Activated gamma-delta T cell treated with anti-CD3 and anti-CD28 coated beads, Interleukin-2, amount 50 U/mL, for 16 hours (primary cell): ENCODE results near the gene CRYGN.

Experiments
- DNase-seq: peaks from one replicate; pipeline ENCODE4 v3.0.0-alpha.2; 2020; ENCODE audit warnings: low read depth

The CRYGN gene

GRCh38 chr7:151459726-151460473, 20.0 kb upstream of the CRYGN start:
- DNase-seq: no peak

- no peak for DNase-seq
Observed at GRCh38 chr7:151457534-151457933, 17.6 kb upstream of the CRYGN start.

GRCh38 chr7:151456782-151457181, 16.8 kb upstream of the CRYGN start:
- no peak for DNase-seq

DNA sequence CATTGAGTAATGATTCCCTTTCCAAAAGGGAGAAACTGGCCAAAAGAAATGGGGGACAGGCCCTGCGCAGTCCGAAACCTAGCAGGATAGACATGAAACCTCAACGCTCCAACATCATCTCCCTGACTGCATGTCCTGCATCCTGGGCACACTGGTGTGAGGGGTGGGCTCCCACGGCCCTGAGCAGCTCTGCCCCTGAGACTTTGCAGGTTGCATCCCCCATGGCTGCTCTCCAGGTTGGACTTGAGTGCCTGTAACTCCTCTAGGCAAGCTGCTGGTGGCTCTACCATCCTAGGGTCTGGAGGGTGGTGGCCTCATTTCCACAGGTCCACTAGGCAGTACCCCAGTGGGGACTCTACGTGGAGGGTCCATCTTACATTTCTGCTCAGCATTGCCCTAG, 16.3 kb upstream of the CRYGN start:
- DNase-seq: no peak

GRCh38 chr7:151455690-151456089, 15.7 kb upstream of the CRYGN start:
- DNase-seq: no peak

GRCh38 chr7:151454932-151455530, 15.1 kb upstream of the CRYGN start:
- no peak for DNase-seq

- no peak for DNase-seq
Observed at GRCh38 chr7:151454305-151454704, 14.4 kb upstream of the CRYGN start.

GRCh38 chr7:151453326-151453791, 13.4 kb upstream of the CRYGN start:
- DNase-seq: no peak

DNA sequence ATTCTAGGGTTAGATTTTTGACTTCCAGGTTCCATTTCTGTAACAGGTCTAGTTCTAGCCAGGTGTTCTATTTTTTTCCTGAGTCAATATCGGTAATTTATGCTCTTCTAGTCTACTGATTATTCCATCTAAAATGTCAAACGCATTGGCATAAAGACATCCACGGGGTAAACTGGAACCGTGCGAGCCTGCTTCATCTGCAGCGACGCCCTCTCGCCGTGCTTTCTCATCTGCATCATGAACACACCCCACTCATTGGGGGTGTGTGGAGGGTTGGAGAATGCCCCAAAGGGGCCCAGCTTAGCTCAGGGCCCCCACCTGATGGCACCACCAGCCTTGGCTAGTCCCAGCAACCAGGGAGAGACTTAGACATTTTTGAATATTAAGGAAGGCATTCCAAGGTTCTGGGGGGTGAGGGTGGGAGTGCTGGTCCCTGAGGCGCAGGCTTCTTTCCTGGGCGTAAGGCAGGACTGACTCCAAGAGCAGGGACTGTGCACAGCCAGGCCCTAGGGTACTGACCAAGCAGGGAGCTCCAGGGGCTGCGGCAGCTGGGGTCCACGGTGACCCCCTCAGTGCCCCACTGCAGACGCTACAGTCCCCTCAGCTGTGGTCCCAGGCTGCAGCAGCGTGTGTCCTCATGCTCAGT, 12.9 kb upstream of the CRYGN start:
- DNase-seq: no peak

GRCh38 chr7:151451626-151452571, 12.0 kb upstream of the CRYGN start:
- DNase-seq: no peak

DNA sequence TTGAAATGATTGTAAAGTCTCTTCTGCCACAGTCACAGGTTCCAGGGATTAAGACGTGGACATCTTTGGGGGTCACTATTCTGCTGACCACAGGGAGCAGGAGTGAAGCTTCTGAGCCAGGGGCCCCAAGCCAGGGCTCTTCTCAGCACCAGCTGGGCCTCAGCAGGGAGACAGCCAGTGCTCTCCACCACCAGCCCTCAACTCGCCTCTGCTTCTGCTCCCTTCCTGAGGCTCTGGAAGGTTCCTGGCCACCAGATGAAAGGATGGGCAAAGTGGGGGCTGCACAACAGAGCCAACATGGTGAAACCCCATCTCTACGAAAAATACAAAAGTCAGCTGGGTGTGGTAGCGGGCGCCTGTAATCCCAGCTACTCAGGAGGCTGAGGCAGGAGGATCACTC, 11.2 kb upstream of the CRYGN start:
- no peak for DNase-seq

- no peak for DNase-seq
Observed at GRCh38 chr7:151449990-151450389, 10.0 kb upstream of the CRYGN start.

DNA sequence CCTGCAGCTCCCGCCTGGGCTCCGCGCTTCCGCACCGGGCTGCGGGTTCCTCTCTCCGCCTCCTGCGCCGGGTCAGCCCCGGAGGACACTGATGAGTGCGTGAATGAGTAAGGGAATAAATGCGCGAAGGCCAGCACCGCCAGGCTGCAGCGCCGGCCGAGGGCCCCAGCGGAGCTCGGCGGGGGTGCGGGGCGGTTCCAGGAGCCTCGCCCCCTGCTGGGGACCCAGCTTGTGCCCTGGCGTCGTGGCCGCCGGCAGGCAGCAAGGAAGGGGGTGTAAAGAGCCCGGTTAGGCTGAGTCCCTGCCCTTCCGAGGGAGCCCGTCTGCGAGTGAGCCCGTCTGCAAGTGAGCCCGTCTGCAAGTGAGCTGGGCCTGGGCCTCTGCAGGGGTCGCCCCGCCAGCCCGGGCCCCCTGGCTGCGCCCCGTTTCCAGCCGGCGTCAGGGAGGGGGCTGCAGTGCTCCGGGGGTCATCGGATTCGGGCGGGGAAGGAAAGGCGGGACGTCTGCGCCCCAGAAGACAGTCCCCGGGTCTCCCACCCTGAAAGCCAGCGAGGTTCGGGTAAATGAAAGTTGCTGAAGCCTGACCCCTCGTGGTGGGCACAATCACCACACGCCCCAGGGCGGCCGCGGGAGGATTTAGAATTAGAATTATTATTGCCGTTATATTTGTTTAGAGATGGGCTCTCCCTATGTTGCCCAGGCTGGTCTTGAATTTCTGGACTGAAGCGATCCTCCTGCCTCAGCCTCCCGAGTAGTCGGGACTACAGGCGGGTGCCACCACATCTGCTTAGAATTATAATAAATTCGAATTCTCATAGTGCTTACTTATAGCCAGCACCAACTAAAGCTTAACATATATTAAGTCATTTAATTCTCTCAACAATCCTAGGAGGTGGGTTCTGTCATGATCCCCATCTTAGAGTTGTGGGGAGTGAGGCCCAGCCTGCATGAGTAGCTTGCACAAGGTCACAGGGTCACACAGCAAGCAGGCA, 8.6 kb upstream of the CRYGN start:
- peak; percentile 66 for DNase-seq

DNA sequence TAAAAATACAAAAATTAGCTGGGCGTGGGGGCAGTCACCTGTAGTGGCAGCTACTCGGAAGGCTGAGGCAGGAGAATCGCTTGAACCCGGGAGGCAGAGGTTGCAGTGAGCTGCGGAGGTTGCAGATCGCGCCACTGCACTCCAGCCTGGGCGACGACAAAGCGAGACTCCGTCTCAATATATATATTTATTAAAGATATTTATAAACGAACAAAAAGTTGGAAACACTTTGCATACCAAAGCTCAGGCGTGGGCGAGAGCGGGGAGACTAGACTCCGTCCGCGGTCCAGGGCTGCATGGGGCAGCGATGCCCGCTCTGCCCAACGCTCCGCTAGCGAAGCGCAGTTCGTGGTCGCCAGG, 7.9 kb upstream of the CRYGN start:
- no peak for DNase-seq

GRCh38 chr7:151447312-151447711, 7.4 kb upstream of the CRYGN start:
- no peak for DNase-seq

DNA sequence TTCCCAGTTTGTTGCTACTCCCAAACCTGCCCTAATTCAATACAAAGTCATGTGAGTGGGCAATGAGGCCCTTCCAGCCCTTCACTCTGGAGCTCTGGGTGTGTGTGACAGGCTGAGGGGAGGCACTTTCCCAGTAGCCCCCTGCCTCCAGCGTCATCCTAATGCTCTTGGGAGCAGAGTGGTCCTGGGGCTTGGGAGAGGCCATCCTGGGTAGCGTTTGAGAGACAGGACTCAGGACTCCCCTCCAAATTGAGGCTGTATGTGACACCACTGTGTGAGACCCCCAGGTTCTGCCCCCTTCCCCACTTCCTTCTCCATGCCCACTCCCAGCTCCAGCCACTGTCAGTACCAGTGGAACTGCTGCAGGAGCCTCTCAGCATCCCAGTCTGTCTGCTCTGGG, 6.5 kb upstream of the CRYGN start:
- no peak for DNase-seq

GRCh38 chr7:151444632-151445031, 4.7 kb upstream of the CRYGN start:
- no peak for DNase-seq

DNA sequence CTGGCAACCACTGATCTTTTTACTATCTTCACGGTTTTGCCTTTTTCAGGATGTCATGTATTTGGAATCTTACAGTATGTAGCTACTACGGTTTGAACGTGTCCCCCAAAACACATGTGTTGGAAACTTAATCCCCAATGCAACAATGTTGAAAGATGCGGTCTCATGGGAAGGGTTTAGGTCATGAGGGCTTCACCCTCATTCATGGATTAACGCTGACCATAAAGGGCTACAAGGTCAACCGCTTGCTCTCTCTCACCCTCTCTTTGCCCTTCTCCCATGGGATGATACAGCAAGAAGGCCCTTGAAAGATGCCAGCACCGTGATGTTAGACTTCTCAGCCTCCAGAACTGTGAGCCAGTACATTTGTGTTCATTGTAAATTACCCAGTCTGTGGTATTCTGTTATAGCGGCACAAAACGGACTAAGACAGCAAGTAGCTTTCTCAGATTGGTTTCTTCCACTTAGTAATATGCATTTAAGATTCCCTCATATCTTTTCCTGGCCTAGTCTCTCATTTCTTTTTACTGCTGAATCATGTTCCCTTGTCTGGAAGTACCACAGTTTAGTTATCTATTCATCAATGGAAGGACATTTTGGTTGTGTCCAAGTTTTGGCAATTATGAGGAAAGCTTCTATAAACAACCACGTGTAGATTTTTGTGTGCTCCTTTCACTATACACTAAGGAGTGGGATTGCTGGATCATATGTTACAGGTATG, 3.0 kb upstream of the CRYGN start:
- no peak for DNase-seq

GRCh38 chr7:151440799-151441445, 981 bp upstream of the CRYGN start:
- DNase-seq: no peak
